Activated naive CD4-positive, alpha-beta T cell treated with anti-CD3 and anti-CD28 coated beads, Interleukin-2, amount 10 ng/mL, durations not matched to agents 7 days and 5 days (primary cell): ENCODE data around the gene SMG9.
"Not testable (repeated sequence)": the region's sequence is repeated elsewhere in the genome, so short reads cannot be mapped to it uniquely, and the experiment has no call there.

Experiments used
- CTCF ChIA-PET: fragments of 350-600 bp; sonication (Branson Sonifier 250); formaldehyde crosslinking; loops from one replicate; lab custom pipeline; 2021; ENCODE audit warnings: antibody characterized with exemption; lab: Charles Lee
- DNase-seq: peaks from one replicate; pipeline ENCODE4 v3.0.0-alpha.2; 2020
- H3K27ac Mint-ChIP-seq: one replicate; pipeline ENCODE4 v1.8.0; 2021; ENCODE audit warnings: mild to moderate bottlenecking, moderate library complexity, mixed read lengths
- H3K27me3 Mint-ChIP-seq: one replicate; pipeline ENCODE4 v1.8.0; 2021; ENCODE audit warnings: mild to moderate bottlenecking, mixed read lengths
- H3K36me3 Mint-ChIP-seq: one replicate; pipeline ENCODE4 v1.8.0; 2021; ENCODE audit warnings: mixed read lengths
- H3K4me1 Mint-ChIP-seq: one replicate; pipeline ENCODE4 v1.8.0; 2021; ENCODE audit warnings: mixed read lengths
- H3K4me3 Mint-ChIP-seq: one replicate; pipeline ENCODE4 v1.8.0; 2021; ENCODE audit warnings: mild to moderate bottlenecking, moderate library complexity, mixed read lengths
- H3K9me3 Mint-ChIP-seq: one replicate; pipeline ENCODE4 v1.8.0; 2021; ENCODE audit warnings: mixed read lengths

Gene SMG9

GRCh38 chr19:43775299-43775890 lies 20.6 kb upstream of the SMG9 start:
- Mint-ChIP-seq H3K36me3 (peaks cover 30% of the 10 kb centered on the region), H3K4me1 (peaks cover 47% of the 10 kb centered on the region), H3K9me3 (no peaks in the 10 kb centered on the region), H3K27me3 (no peaks in the 10 kb centered on the region), H3K27ac (peak overlapping the region; percentile 13), H3K4me3 (no peak overlapping the region)
- CTCF ChIA-PET, result interaction anchor here (11.0 kb wide), 1 partner anchor 10 kb away, joined by 162 read pairs; no protein-coding TSS in a partner anchor
- DNase-seq, result no peak

- H3K4me3 Mint-ChIP-seq, H3K27ac Mint-ChIP-seq, DNase-seq, H3K27me3 Mint-ChIP-seq, H3K9me3 Mint-ChIP-seq: not testable (repeated sequence)
- Mint-ChIP-seq H3K36me3 (peaks cover 35% of the 10 kb centered on the region), H3K4me1 (peaks cover 44% of the 10 kb centered on the region)
- CTCF ChIA-PET, result interaction anchor here (11.0 kb wide), 1 partner anchor 9 kb away, joined by 162 read pairs; no protein-coding TSS in a partner anchor
Observed at GRCh38 chr19:43774940-43775258, 20.1 kb upstream of the SMG9 start.

- CTCF ChIA-PET, result no interaction called here
- Mint-ChIP-seq H3K36me3 (peaks cover 38% of the 10 kb centered on the region), H3K4me3 (no peak overlapping the region), H3K27me3 (no peaks in the 10 kb centered on the region), H3K9me3 (no peaks in the 10 kb centered on the region), H3K4me1 (peaks cover 39% of the 10 kb centered on the region), H3K27ac (no peak overlapping the region)
- no peak for DNase-seq
Observed at GRCh38 chr19:43774103-43774939, 19.6 kb upstream of the SMG9 start.

GRCh38 chr19:43773725-43774102 lies 19.0 kb upstream of the SMG9 start:
- Mint-ChIP-seq H3K4me3 (no peak overlapping the region), H3K27me3 (no peaks in the 10 kb centered on the region), H3K9me3 (no peaks in the 10 kb centered on the region), H3K4me1 (peaks cover 34% of the 10 kb centered on the region), H3K36me3 (peaks cover 43% of the 10 kb centered on the region), H3K27ac (no peak overlapping the region)
- CTCF ChIA-PET, result no interaction called here
- DNase-seq, result no peak

GRCh38 chr19:43769256-43769655 lies 14.5 kb upstream of the SMG9 start:
- Mint-ChIP-seq H3K27ac (no peak overlapping the region), H3K9me3 (no peaks in the 10 kb centered on the region), H3K36me3 (peaks cover 53% of the 10 kb centered on the region), H3K4me1 (peaks cover 36% of the 10 kb centered on the region), H3K4me3 (no peak overlapping the region), H3K27me3 (no peaks in the 10 kb centered on the region)
- CTCF ChIA-PET, result interaction anchor here (1.3 to 7.7 kb wide), 4 partner anchors 11 to 24 kb away, joined by 5 to 162 read pairs (median 56); partner anchors contain the start of genes KCNN4 and SMG9
- DNase-seq, result no peak

GRCh38 chr19:43768273-43769050 lies 13.7 kb upstream of the SMG9 start:
- CTCF ChIA-PET, result interaction anchor here (0.5 to 7.7 kb wide), 6 partner anchors 12 to 100 kb away, joined by 3 to 162 read pairs (median 24); partner anchors contain the start of genes KCNN4 and SMG9
- Mint-ChIP-seq H3K27ac (no peak overlapping the region), H3K36me3 (peaks cover 51% of the 10 kb centered on the region), H3K27me3 (no peaks in the 10 kb centered on the region), H3K4me1 (peaks cover 41% of the 10 kb centered on the region), H3K4me3 (no peak overlapping the region), H3K9me3 (no peaks in the 10 kb centered on the region)
- peak; percentile 14 for DNase-seq

- no peak for DNase-seq
- Mint-ChIP-seq H3K36me3 (peaks cover 47% of the 10 kb centered on the region), H3K4me1 (peaks cover 48% of the 10 kb centered on the region), H3K9me3 (no peaks in the 10 kb centered on the region), H3K27ac (peak overlapping the region; percentile 45), H3K4me3 (no peak overlapping the region), H3K27me3 (no peaks in the 10 kb centered on the region)
- CTCF ChIA-PET, result interaction anchor here (0.5 to 7.7 kb wide), 6 partner anchors 12 to 99 kb away, joined by 3 to 162 read pairs (median 30); partner anchors contain the start of genes KCNN4, PLAUR and SMG9
Observed at GRCh38 chr19:43767818-43768217, 13.1 kb upstream of the SMG9 start.

- H3K36me3 Mint-ChIP-seq, result peaks cover 47% of the 10 kb centered on the region
- no peak for DNase-seq
- no peaks in the 10 kb centered on the region for H3K9me3 Mint-ChIP-seq
- H3K27me3 Mint-ChIP-seq, result no peaks in the 10 kb centered on the region
- CTCF ChIA-PET, result interaction anchor here (1.7 to 7.7 kb wide), 5 partner anchors 13 to 98 kb away, joined by 7 to 162 read pairs (median 44); partner anchors contain the start of genes KCNN4, PLAUR and SMG9
- H3K4me3 Mint-ChIP-seq, result no peak overlapping the region
- H3K4me1 Mint-ChIP-seq, result peaks cover 52% of the 10 kb centered on the region
- peak overlapping the region; percentile 91 for H3K27ac Mint-ChIP-seq
Observed at GRCh38 chr19:43767316-43767715, 12.6 kb upstream of the SMG9 start.

- peaks cover 47% of the 10 kb centered on the region for H3K36me3 Mint-ChIP-seq
- no peak for DNase-seq
- CTCF ChIA-PET, result interaction anchor here (0.8 to 7.7 kb wide), 8 partner anchors 13 to 320 kb away, joined by 3 to 162 read pairs (median 12); partner anchors contain the start of genes KCNN4, PLAUR and SMG9
- no peaks in the 10 kb centered on the region for H3K27me3 Mint-ChIP-seq
- H3K4me3 Mint-ChIP-seq, result peak overlapping the region; percentile 37
- H3K4me1 Mint-ChIP-seq, result peaks cover 52% of the 10 kb centered on the region
- no peaks in the 10 kb centered on the region for H3K9me3 Mint-ChIP-seq
- H3K27ac Mint-ChIP-seq, result peak overlapping the region; percentile 91
Observed at GRCh38 chr19:43766755-43767043, 11.9 kb upstream of the SMG9 start.

- H3K4me1 Mint-ChIP-seq, result peaks cover 52% of the 10 kb centered on the region
- DNase-seq, result peak; percentile 82
- CTCF ChIA-PET, result interaction anchor here (0.7 to 7.7 kb wide), 5 partner anchors 12 to 96 kb away, joined by 3 to 162 read pairs (median 44); partner anchors contain the start of genes KCNN4, PLAUR and SMG9
- H3K36me3 Mint-ChIP-seq, result peaks cover 41% of the 10 kb centered on the region
- no peaks in the 10 kb centered on the region for H3K27me3 Mint-ChIP-seq
- H3K9me3 Mint-ChIP-seq, result no peaks in the 10 kb centered on the region
- peak overlapping the region; percentile 37 for H3K4me3 Mint-ChIP-seq
- peak overlapping the region; percentile 91 for H3K27ac Mint-ChIP-seq
Observed at GRCh38 chr19:43765109-43765876, 10.5 kb upstream of the SMG9 start.

GRCh38 chr19:43764684-43765083 lies 9.9 kb upstream of the SMG9 start:
- Mint-ChIP-seq H3K36me3 (peaks cover 35% of the 10 kb centered on the region), H3K4me1 (peaks cover 52% of the 10 kb centered on the region), H3K27ac (peak overlapping the region; percentile 91), H3K4me3 (peak overlapping the region; percentile 37)
- not testable (repeated sequence) for DNase-seq, H3K9me3 Mint-ChIP-seq, H3K27me3 Mint-ChIP-seq
- CTCF ChIA-PET, result interaction anchor here (3.3 to 7.7 kb wide), 4 partner anchors 11 to 96 kb away, joined by 16 to 162 read pairs (median 56); partner anchors contain the start of genes KCNN4, PLAUR and SMG9

GRCh38 chr19:43763473-43763939 lies 8.7 kb upstream of the SMG9 start:
- H3K36me3 Mint-ChIP-seq, result peaks cover 27% of the 10 kb centered on the region
- peaks cover 59% of the 10 kb centered on the region for H3K4me1 Mint-ChIP-seq
- CTCF ChIA-PET, result interaction anchor here (7.5 to 7.7 kb wide), 3 partner anchors 10 to 18 kb away, joined by 44 to 162 read pairs (median 68); partner anchors contain the start of genes KCNN4 and SMG9
- no peaks in the 10 kb centered on the region for H3K27me3 Mint-ChIP-seq
- H3K27ac Mint-ChIP-seq, result peak overlapping the region; percentile 43
- no peak overlapping the region for H3K4me3 Mint-ChIP-seq
- no peaks in the 10 kb centered on the region for H3K9me3 Mint-ChIP-seq
- DNase-seq, result no peak

- CTCF ChIA-PET, result interaction anchor here (7.5 to 7.7 kb wide), 3 partner anchors 9 to 18 kb away, joined by 44 to 162 read pairs (median 68); partner anchors contain the start of genes KCNN4 and SMG9
- Mint-ChIP-seq H3K4me3 (no peak overlapping the region), H3K36me3 (peaks cover 25% of the 10 kb centered on the region), H3K4me1 (peaks cover 60% of the 10 kb centered on the region), H3K9me3 (no peaks in the 10 kb centered on the region), H3K27ac (peak overlapping the region; percentile 55), H3K27me3 (no peaks in the 10 kb centered on the region)
- no peak for DNase-seq
Observed at GRCh38 chr19:43762814-43763213, 8.1 kb upstream of the SMG9 start.
